WTC11 (cell line): ENCODE data around the gene ZP4. TPM values are rescaled to one million over a fixed set of nuclear protein-coding genes. Genes with fewer than 3 reads are reported as not detected.

Source experiments
- ATAC-seq: fragments of 200-7000 bp; cut with Tn5 transposase; 2 replicates; pipeline ENCODE4 v1.10.0; 2021; ENCODE audit warnings: mild to moderate bottlenecking, moderate library complexity
- CTCF ChIA-PET: fragments of 300-600 bp; sonication (Branson Sonifier 250); formaldehyde crosslinking; loops from one replicate; lab custom pipeline; 2021; ENCODE audit warnings: antibody characterized with exemption; lab: Charles Lee
- POLR2A ChIA-PET: fragments of 350-600 bp; sonication (Branson Sonifier 250); formaldehyde crosslinking; loops from one replicate; lab custom pipeline; 2021; ENCODE audit warnings: antibody characterized with exemption; lab: Charles Lee
- DNase-seq: peaks from one replicate; pipeline ENCODE4 v3.0.0; 2021; ENCODE audit warnings: low spot score
- H3K27ac Mint-ChIP-seq: 2 replicates; pipeline ENCODE4 v1.8.0; 2021; ENCODE audit warnings: mixed read lengths
- H3K27me3 Mint-ChIP-seq: 2 replicates; pipeline ENCODE4 v1.8.0; 2021; ENCODE audit warnings: low read depth, mild to moderate bottlenecking, moderate library complexity, mixed read lengths
- H3K36me3 Mint-ChIP-seq: 2 replicates; pipeline ENCODE4 v1.8.0; 2021; ENCODE audit warnings: mixed read lengths
- H3K4me1 Mint-ChIP-seq: 2 replicates; pipeline ENCODE4 v1.8.0; 2022; ENCODE audit warnings: mixed read lengths
- H3K4me3 Mint-ChIP-seq: 2 replicates; pipeline ENCODE4 v1.8.0; 2021; ENCODE audit warnings: mild to moderate bottlenecking, moderate library complexity, mixed read lengths
- H3K9me3 Mint-ChIP-seq: 2 replicates; pipeline ENCODE4 v1.8.0; 2021; ENCODE audit warnings: mixed read lengths
- AR ChIP-seq: fragments of 250-450 bp; sonication (Bioruptor Pico); IDR thresholded peaks from 2 replicates; pipeline ENCODE4 v1.9.0; 2021; ENCODE audit warnings: mild to moderate bottlenecking
- CREB1 ChIP-seq: sonication (generic); formaldehyde crosslinking; IDR thresholded peaks from 2 replicates; pipeline ENCODE4 v1.8.0; 2023; ENCODE audit warnings: mild to moderate bottlenecking, missing genetic modification reagents
- ERG ChIP-seq: fragments of 250-450 bp; sonication (Bioruptor Pico); IDR thresholded peaks from 2 replicates; pipeline ENCODE4 v1.8.0; 2021; ENCODE audit warnings: mild to moderate bottlenecking
- ESRRA ChIP-seq: sonication (generic); formaldehyde crosslinking; IDR thresholded peaks from 2 replicates; pipeline ENCODE4 v1.8.1; 2022; ENCODE audit warnings: mild to moderate bottlenecking, missing genetic modification reagents, borderline replicate concordance
- ETV6 ChIP-seq: sonication (generic); formaldehyde crosslinking; IDR thresholded peaks from 2 replicates; pipeline ENCODE4 v1.8.1; 2022; ENCODE audit warnings: mild to moderate bottlenecking, missing genetic modification reagents
- FOXJ3 ChIP-seq: sonication (generic); formaldehyde crosslinking; IDR thresholded peaks from 2 replicates; pipeline ENCODE4 v1.9.0; 2021; ENCODE audit warnings: missing genetic modification reagents, mild to moderate bottlenecking, borderline replicate concordance
- GRHL2 ChIP-seq: fragments of 250-450 bp; sonication (Bioruptor Pico); IDR thresholded peaks from 2 replicates; pipeline ENCODE4 v1.8.0; 2022; ENCODE audit warnings: mild to moderate bottlenecking, moderate library complexity; ENCODE audit not compliant: insufficient replicate concordance, severe bottlenecking
- HMGA2 ChIP-seq: fragments of 250-450 bp; sonication (Bioruptor Pico); IDR thresholded peaks from 2 replicates; pipeline ENCODE4 v1.4.0; 2021; ENCODE audit warnings: mild to moderate bottlenecking, moderate library complexity
- IRF1 ChIP-seq: sonication (generic); formaldehyde crosslinking; IDR thresholded peaks from 2 replicates; pipeline ENCODE4 v1.8.0; 2023; ENCODE audit warnings: missing genetic modification reagents
- IRF2 ChIP-seq: sonication (generic); formaldehyde crosslinking; IDR thresholded peaks from 2 replicates; pipeline ENCODE4 v1.8.0; 2022; ENCODE audit warnings: low read depth, missing genetic modification reagents, borderline replicate concordance
- MAX ChIP-seq: sonication (generic); formaldehyde crosslinking; IDR thresholded peaks from 2 replicates; pipeline ENCODE4 v1.8.0; 2022; ENCODE audit warnings: mild to moderate bottlenecking, missing genetic modification reagents
- NFYB ChIP-seq: sonication (generic); formaldehyde crosslinking; conservative IDR thresholded peaks from 2 replicates; pipeline ENCODE4 v1.8.0; 2022; ENCODE audit warnings: low read depth, missing genetic modification reagents
- NR2C2 ChIP-seq: sonication (generic); formaldehyde crosslinking; IDR thresholded peaks from 2 replicates; pipeline ENCODE4 v1.8.0; 2022; ENCODE audit warnings: mild to moderate bottlenecking, missing genetic modification reagents
- PRDM15 ChIP-seq: sonication (generic); formaldehyde crosslinking; IDR thresholded peaks from 2 replicates; pipeline ENCODE4 v1.8.0; 2022; ENCODE audit warnings: missing genetic modification reagents
- PREB ChIP-seq: sonication (generic); formaldehyde crosslinking; IDR thresholded peaks from 2 replicates; pipeline ENCODE4 v1.8.1; 2022; ENCODE audit warnings: mild to moderate bottlenecking, missing genetic modification reagents, moderate library complexity, borderline replicate concordance
- SMAD4 ChIP-seq: sonication (generic); formaldehyde crosslinking; IDR thresholded peaks from 2 replicates; pipeline ENCODE4 v1.8.0; 2022; ENCODE audit warnings: mild to moderate bottlenecking, missing genetic modification reagents
- ZNF219 ChIP-seq: sonication (generic); formaldehyde crosslinking; IDR thresholded peaks from 2 replicates; pipeline ENCODE4 v1.8.0; 2023; ENCODE audit warnings: missing genetic modification reagents, mild to moderate bottlenecking, borderline replicate concordance
- ZNF416 ChIP-seq: fragments of 250-450 bp; sonication (Bioruptor Pico); IDR thresholded peaks from 2 replicates; pipeline ENCODE4 v1.9.0; 2021; ENCODE audit warnings: mild to moderate bottlenecking, inconsistent platforms
- total RNA-seq: library from RNA; stranded (reverse); gene quantifications from 3 replicates; pipeline ENCODE4 v1.2.3, GENCODE V29; 2021

ZP4 gene
- total RNA-seq, 1 experiment from 2014 or later, result not detected

- TF ChIP-seq GRHL2 (CRISPR knock-in tag) (no peak), CREB1 (CRISPR knock-in tag) (no peak), ZNF219 (no peak), PRDM15 (CRISPR knock-in tag) (no peak), NFYB (no peak), NR2C2 (CRISPR knock-in tag) (no peak), PREB (CRISPR knock-in tag) (no peak), ERG (no peak), IRF2 (CRISPR knock-in tag) (no peak)
- Mint-ChIP-seq H3K27me3 (peaks cover 26% of the 10 kb centered on the region), H3K9me3 (peaks cover 15% of the 10 kb centered on the region), H3K36me3 (peaks cover 2% of the 10 kb centered on the region; the same call in 1 of the 2 replicates), H3K4me3 (no peak overlapping the region), H3K4me1 (no peaks in the 10 kb centered on the region), H3K27ac (no peak overlapping the region)
- ChIA-PET CTCF (no interaction called here), POLR2A (no interaction called here)
- DNase-seq, result no peak
- no peak for ATAC-seq
Observed at GRCh38 chr1:237887542-237887941, 3.2 kb downstream of the ZP4 start.

- Mint-ChIP-seq H3K27me3 (no peaks in the 10 kb centered on the region; the same call in 1 of the 2 replicates), H3K9me3 (peaks cover 15% of the 10 kb centered on the region), H3K4me1 (no peaks in the 10 kb centered on the region), H3K36me3 (peaks cover 2% of the 10 kb centered on the region; the same call in 1 of the 2 replicates), H3K27ac (no peak overlapping the region), H3K4me3 (no peak overlapping the region)
- DNase-seq, result no peak
- TF ChIP-seq SMAD4 (CRISPR knock-in tag) (no peak), GRHL2 (CRISPR knock-in tag) (no peak), IRF1 (no peak), AR (CRISPR knock-in tag) (no peak), IRF2 (CRISPR knock-in tag) (no peak), ETV6 (CRISPR knock-in tag) (no peak), ESRRA (CRISPR knock-in tag) (no peak), MAX (CRISPR knock-in tag) (no peak), HMGA2 (CRISPR knock-in tag) (no peak), ZNF416 (CRISPR knock-in tag) (no peak), FOXJ3 (CRISPR knock-in tag) (no peak)
- POLR2A ChIA-PET, result no interaction called here
- no peak for ATAC-seq
- CTCF ChIA-PET, result interaction anchor here (1.0 kb wide), 1 partner anchor 20 kb away, joined by 3 read pairs; no protein-coding TSS in a partner anchor
Observed at GRCh38 chr1:237884237-237884636, 6.5 kb downstream of the ZP4 start.
